CD4-positive, alpha-beta T cell (primary cell): ENCODE measurements around the gene TOGARAM2. TPM values are rescaled to one million over a fixed set of nuclear protein-coding genes. Genes with fewer than 3 reads are reported as not detected.
A peak's percentile ranks its signal among the peaks of the same experiment; 100 is the strongest.

Experiments used
- ATAC-seq: fragments of 200-7000 bp; cut with Tn5 transposase; one replicate; pipeline ENCODE4 v1.10.0; 2022; ENCODE audit warnings: mild to moderate bottlenecking; ENCODE audit not compliant: poor library complexity
- CTCF ChIA-PET: fragments of 350-600 bp; sonication (Branson Sonifier 250); formaldehyde crosslinking; loops from one replicate; lab custom pipeline; 2021; ENCODE audit warnings: antibody characterized with exemption, inconsistent platforms; lab: Charles Lee
- POLR2A ChIA-PET: fragments of 350-600 bp; sonication (Branson Sonifier 250); formaldehyde crosslinking; loops from one replicate; lab custom pipeline; 2021; ENCODE audit warnings: antibody characterized with exemption, inconsistent platforms; lab: Charles Lee
- DNase-seq, 14 experiments: peaks; one replicate each; pipeline ENCODE4 v3.0.0-alpha.2; 2013 to 2020; ENCODE audit warnings: mixed read lengths in 2 of 14
- H3K27ac ChIP-seq, 2 donors: one replicate each; pipeline versions ENCODE4 v1.5.1 to v1.7.0; 2013; ENCODE audit warnings: low read length in 2 of 2, low read depth in 1 of 2, mild to moderate bottlenecking in 1 of 2
- H3K27me3 ChIP-seq, 2 experiments: 1 replicate in 1 of 2; 2 replicates in 1 of 2; pipeline versions ENCODE4 v1.6.1 to v1.7.0; 2013; ENCODE audit warnings: low read length in 2 of 2, control low read depth in 1 of 2, mild to moderate bottlenecking in 1 of 2, moderate library complexity in 1 of 2; ENCODE audit not compliant: insufficient read depth in 2 of 2, control insufficient read depth in 1 of 2
- H3K36me3 ChIP-seq: one replicate; pipeline ENCODE4 v1.6.1; 2013; ENCODE audit warnings: low read length, control low read depth; ENCODE audit not compliant: insufficient read depth
- H3K4me1 ChIP-seq: one replicate; pipeline ENCODE4 v1.6.1; 2013; ENCODE audit warnings: low read length, control low read depth; ENCODE audit not compliant: insufficient read depth
- H3K4me3 ChIP-seq: one replicate; pipeline ENCODE4 v1.5.1; 2013; ENCODE audit warnings: mild to moderate bottlenecking, low read length, moderate library complexity
- H3K9me3 ChIP-seq, 2 experiments: 1 replicate in 1 of 2; 2 replicates in 1 of 2; pipeline versions ENCODE4 v1.6.1 to v1.7.0; 2013; ENCODE audit warnings: low read length in 2 of 2, mild to moderate bottlenecking in 2 of 2, control low read depth in 1 of 2, moderate library complexity in 1 of 2; ENCODE audit not compliant: control insufficient read depth in 1 of 2, insufficient read depth in 1 of 2
- H3K27ac Mint-ChIP-seq: one replicate; pipeline ENCODE4 v1.8.0; 2020; ENCODE audit warnings: mixed read lengths
- H3K27me3 Mint-ChIP-seq: one replicate; pipeline ENCODE4 v1.8.0; 2021; ENCODE audit warnings: mixed read lengths
- H3K36me3 Mint-ChIP-seq: one replicate; pipeline ENCODE4 v1.8.0; 2021; ENCODE audit warnings: low read depth, mixed read lengths
- H3K4me1 Mint-ChIP-seq: one replicate; pipeline ENCODE4 v1.8.0; 2021; ENCODE audit warnings: low read depth, mixed read lengths
- H3K4me3 Mint-ChIP-seq: one replicate; pipeline ENCODE4 v1.8.0; 2020; ENCODE audit warnings: mild to moderate bottlenecking, mixed read lengths
- H3K9me3 Mint-ChIP-seq: one replicate; pipeline ENCODE4 v1.8.0; 2020; ENCODE audit warnings: mixed read lengths
- intact Hi-C, 2 experiments: fragments of 100-400 bp; cut with DNase I in 1 of 2; cut with micrococcal nuclease in 1 of 2; formaldehyde crosslinking; loops; one replicate each; pipeline versions ENCODE4 v1.15.1 to v1.9.0; 2023 to 2025; cut with DNase I, micrococcal nuclease
- total RNA-seq, 174 experiments: library from RNA in 2 of 174; stranded (reverse) in 2 of 174; gene quantifications; one replicate each; pipeline ENCODE4 v1.2.3 and lab custom pipeline; 2021 to 2026
- TF ChIP-seq, protein P1 (sequence below): fragments of 200-600 bp; IDR thresholded peaks from one replicate; pipeline ENCODE4 v1.8.0; 2022; ENCODE audit warnings: antibody characterized with exemption, mild to moderate bottlenecking

Gene TOGARAM2
- total RNA-seq, 2 experiments from 2014 or later = 2.0 to 2.3 TPM

DNA sequence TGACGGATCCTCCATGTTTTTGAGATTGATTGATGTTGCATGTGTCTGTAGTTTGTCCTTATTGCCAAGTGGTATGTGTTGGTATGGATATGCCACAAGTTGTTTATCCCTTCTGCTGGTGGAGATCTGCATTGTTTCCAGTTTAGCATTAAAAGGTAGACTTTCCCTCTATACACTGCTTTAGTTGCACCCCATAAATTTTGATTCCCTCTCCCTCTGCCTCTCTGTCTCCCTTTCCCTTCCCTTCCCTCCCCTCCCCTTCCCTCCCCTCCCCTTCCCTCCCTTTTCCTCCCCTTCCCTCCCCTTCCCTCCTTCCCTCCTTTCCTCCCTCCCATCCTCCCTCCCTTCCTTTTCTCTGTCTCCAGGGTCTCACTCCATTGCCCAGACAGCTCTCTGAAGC, 18.6 kb upstream of the TOGARAM2 start:
- Histone ChIP-seq H3K27me3 (no peaks in the 10 kb centered on the region), H3K27ac (no peak overlapping the region), H3K9me3 (no peaks in the 10 kb centered on the region), H3K4me1 (peaks cover 5% of the 10 kb centered on the region), H3K4me3 (no peak overlapping the region), H3K36me3 (no peaks in the 10 kb centered on the region)
- H3K27me3 Mint-ChIP-seq = no peaks in the 10 kb centered on the region
- no peak for ATAC-seq
- ChIA-PET POLR2A (no interaction called here), CTCF (no interaction called here)
- no peak overlapping the region for H3K4me3 Mint-ChIP-seq
- H3K4me1 Mint-ChIP-seq = peaks cover 4% of the 10 kb centered on the region
- intact Hi-C loops = no loop called here
- no peaks in the 10 kb centered on the region for H3K36me3 Mint-ChIP-seq
- H3K27ac Mint-ChIP-seq = no peak overlapping the region
- no peak for DNase-seq
- TF ChIP-seq, protein P1, sequence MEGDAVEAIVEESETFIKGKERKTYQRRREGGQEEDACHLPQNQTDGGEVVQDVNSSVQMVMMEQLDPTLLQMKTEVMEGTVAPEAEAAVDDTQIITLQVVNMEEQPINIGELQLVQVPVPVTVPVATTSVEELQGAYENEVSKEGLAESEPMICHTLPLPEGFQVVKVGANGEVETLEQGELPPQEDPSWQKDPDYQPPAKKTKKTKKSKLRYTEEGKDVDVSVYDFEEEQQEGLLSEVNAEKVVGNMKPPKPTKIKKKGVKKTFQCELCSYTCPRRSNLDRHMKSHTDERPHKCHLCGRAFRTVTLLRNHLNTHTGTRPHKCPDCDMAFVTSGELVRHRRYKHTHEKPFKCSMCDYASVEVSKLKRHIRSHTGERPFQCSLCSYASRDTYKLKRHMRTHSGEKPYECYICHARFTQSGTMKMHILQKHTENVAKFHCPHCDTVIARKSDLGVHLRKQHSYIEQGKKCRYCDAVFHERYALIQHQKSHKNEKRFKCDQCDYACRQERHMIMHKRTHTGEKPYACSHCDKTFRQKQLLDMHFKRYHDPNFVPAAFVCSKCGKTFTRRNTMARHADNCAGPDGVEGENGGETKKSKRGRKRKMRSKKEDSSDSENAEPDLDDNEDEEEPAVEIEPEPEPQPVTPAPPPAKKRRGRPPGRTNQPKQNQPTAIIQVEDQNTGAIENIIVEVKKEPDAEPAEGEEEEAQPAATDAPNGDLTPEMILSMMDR = no peak
- H3K9me3 Mint-ChIP-seq = no peaks in the 10 kb centered on the region

DNA sequence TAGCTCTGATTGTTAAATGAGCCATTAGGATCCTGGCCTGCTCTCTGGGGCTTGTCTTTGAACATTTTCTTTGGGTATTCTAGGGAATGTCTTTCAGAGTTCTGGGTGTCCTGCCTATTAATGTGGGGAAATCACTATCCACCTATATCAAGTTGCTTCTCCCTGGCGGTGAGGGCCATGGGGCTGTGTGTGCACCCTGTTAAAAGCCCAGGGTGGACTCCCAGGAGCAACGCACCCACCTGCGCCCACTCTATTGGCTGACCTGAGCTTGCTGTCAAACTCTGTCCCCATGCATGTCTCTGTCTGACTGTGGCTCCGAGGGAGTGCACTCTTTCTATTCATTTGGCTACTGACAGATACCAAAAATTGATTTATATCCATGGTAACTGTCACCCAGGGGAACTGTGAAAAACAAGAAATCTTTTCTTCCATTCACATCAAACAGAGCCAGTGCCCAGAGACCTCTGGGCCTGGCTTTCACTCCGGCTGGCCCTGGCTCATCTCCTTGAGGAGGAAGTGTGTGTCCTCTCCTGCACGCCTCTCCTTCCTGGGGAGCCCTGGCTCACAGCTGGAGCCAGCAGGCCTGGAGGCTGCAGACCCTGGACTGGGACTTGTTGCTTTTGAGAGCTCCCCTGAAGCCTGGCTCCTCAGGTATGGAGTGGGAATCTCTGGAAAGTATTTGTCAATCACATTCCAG, 10.5 kb upstream of the TOGARAM2 start:
- no peaks in the 10 kb centered on the region for H3K36me3 ChIP-seq
- no peak for DNase-seq
- H3K27me3 ChIP-seq = no peaks in the 10 kb centered on the region
- no peaks in the 10 kb centered on the region for H3K27me3 Mint-ChIP-seq
- H3K36me3 Mint-ChIP-seq = no peaks in the 10 kb centered on the region
- peaks cover 8% of the 10 kb centered on the region for H3K4me1 ChIP-seq
- H3K4me3 ChIP-seq = no peak overlapping the region
- H3K27ac ChIP-seq = no peak overlapping the region
- intact Hi-C loops = no loop called here
- TF ChIP-seq, protein P1 = no peak
- ATAC-seq = no peak
- H3K9me3 ChIP-seq = no peaks in the 10 kb centered on the region
- CTCF ChIA-PET = no interaction called here
- no peak overlapping the region for H3K27ac Mint-ChIP-seq
- H3K4me1 Mint-ChIP-seq = peaks cover 8% of the 10 kb centered on the region
- no peaks in the 10 kb centered on the region for H3K9me3 Mint-ChIP-seq
- H3K4me3 Mint-ChIP-seq = no peak overlapping the region
- POLR2A ChIA-PET = no interaction called here

DNA sequence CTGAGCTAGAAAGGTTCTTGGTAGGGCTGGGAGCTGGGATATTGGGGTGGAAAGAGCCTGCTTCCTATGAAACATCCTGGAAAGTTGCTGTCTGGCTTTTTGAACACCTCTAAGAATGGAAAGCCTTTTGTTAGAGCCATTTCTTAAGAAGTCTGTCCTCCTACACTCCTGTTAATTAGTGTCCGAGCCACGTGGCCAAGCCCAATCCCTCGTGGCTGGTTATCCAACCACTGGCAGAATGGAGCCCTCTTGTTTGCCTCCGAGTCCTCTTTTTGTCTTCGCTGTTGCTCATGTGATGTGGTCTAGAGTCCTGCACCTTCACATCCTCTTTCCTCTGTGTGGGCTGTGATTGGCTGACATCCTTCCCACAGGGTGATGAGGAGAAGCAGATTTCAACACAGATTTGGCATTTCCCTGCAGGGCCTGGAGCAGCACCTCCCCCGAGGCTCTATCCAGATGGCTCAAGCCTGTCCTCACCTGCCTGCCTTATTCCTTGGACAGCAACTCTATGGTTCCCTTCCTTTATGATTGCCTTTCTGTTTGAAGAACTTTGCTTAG, 8.2 kb upstream of the TOGARAM2 start:
- ChIA-PET POLR2A (interaction anchor here (0.5 kb wide), 1 partner anchor 74 kb away, joined by 3 read pairs; no protein-coding TSS in a partner anchor), CTCF (no interaction called here)
- H3K9me3 ChIP-seq = no peaks in the 10 kb centered on the region
- TF ChIP-seq, protein P1 = no peak
- H3K27ac ChIP-seq = no peak overlapping the region
- no peak overlapping the region for H3K4me3 ChIP-seq
- no peak overlapping the region for H3K27ac Mint-ChIP-seq
- H3K4me3 Mint-ChIP-seq = no peak overlapping the region
- H3K4me1 ChIP-seq = peaks cover 8% of the 10 kb centered on the region
- intact Hi-C loops = no loop called here
- DNase-seq (peak in 4 of 14 experiments; percentile 6 to 42 (median 28)), ATAC-seq (peak; percentile 34)
- H3K36me3 Mint-ChIP-seq = no peaks in the 10 kb centered on the region
- H3K27me3 ChIP-seq = no peaks in the 10 kb centered on the region
- H3K27me3 Mint-ChIP-seq = no peaks in the 10 kb centered on the region
- H3K4me1 Mint-ChIP-seq = peaks cover 8% of the 10 kb centered on the region
- H3K36me3 ChIP-seq = no peaks in the 10 kb centered on the region
- H3K9me3 Mint-ChIP-seq = no peaks in the 10 kb centered on the region
